VCaP (cell line): ENCODE data around the gene VTI1A.
A peak's percentile ranks its signal among the peaks of the same experiment; 100 is the strongest.

Experiments used
- H3K27ac ChIP-seq: fragments of 450-650 bp; 2 replicates; pipeline ENCODE4 v1.5.1; 2017
- CTCF ChIP-seq: fragments of 450-650 bp; conservative IDR thresholded peaks from 2 replicates; pipeline ENCODE4 v1.5.1; 2017; ENCODE audit warnings: mild to moderate bottlenecking, moderate library complexity

The VTI1A gene

DNA sequence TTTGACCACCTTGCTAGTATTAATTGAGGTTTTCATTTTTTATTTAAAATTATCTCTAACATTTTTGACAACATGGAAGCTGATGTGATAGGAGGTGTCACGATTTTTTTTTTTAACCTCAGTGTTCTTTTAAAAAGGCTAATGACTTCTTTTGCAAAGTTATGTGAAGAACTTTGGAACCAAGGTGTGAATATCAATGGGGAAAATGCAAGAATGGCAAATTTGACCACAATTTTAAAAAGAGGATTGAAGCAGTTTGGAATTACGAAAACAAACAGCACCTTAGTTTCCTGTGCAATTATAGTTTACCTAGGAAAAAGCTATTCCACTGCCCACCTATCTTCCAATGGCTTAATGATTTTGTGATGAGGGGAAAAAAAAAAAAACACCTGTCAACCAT lies 232.4 kb downstream of the VTI1A start:
- no peak for TF ChIP-seq CTCF
- no peak overlapping the region for H3K27ac ChIP-seq

GRCh38 chr10:112680586-112680985 lies 233.6 kb downstream of the VTI1A start:
- no peak overlapping the region for H3K27ac ChIP-seq
- no peak for TF ChIP-seq CTCF

- no peak overlapping the region for H3K27ac ChIP-seq
- TF ChIP-seq CTCF: no peak
Measured at GRCh38 chr10:112687647-112688046, 240.6 kb downstream of the VTI1A start.

GRCh38 chr10:112689327-112690072 lies 242.5 kb downstream of the VTI1A start:
- TF ChIP-seq CTCF: peak; percentile 2; the same call in 1 of the 2 replicates
- H3K27ac ChIP-seq: no peak overlapping the region

DNA sequence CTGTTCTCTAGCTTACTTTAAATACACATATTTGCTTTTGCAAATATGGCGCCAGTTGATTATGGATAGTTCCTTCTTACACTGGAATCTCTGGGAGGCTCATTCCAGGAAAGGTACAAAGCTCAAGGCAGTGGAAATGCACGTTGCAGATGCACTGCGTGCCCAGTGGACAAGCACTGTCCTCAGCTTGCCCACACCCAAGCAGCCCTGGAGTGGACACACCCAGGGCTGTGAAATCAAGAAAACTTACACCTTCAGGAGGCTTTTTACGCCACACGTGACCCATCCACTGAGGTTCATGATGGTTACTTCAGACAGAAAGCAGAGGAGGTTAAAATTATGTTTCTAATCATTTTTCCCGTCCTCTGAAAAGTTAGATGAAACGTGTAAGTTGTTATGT lies 248.5 kb downstream of the VTI1A start:
- TF ChIP-seq CTCF: no peak
- no peak overlapping the region for H3K27ac ChIP-seq

DNA sequence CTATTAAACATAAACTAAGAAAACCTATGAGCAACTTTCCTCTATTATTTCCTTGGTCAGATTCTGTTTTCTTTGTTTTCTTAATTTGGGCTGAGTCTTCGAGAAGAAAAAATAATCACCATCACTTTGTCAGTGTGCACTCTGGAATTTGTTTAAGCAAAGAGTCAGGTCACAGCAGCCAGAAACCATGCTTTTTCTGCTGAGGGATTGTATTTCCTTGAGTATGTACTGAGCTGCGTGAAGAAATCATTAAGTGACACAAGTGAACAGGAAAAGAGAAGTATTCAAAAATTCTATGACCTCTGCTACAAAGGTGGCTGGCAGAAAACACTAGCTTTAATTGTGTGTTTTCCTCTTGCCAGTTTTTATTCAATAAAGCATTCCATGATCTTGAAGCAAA lies 249.6 kb downstream of the VTI1A start:
- TF ChIP-seq CTCF: no peak
- H3K27ac ChIP-seq: no peak overlapping the region

DNA sequence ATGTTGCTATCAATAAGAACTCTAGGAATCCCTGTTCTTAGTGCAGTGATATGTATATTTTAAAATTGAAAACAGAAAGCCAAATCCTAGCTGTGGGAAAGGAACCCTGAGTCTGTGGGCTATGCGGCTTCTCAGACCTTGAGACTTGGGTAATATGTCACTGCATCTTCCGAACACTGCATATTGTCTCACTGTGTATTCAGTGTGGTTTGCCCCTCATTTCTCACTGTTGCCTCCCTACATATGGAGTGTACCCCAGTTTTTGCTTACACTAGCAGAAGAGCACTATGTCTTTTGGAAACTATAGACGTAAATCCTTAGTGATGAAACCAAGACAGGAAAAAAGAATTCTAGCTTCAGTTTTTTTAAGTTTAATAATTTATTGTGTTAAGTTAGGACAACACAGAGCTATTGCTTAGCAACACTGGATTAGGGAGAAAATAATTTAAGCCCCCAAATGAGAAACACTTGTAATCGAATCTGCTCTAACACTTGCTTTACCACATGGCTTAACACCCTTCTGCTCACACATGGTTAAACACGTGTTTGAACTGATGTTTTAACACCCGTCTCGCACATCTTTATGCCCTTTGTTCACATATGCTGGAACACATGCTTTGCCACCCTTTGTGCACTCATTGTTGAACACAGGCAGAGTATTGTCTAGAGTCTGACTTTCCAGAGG lies 251.3 kb downstream of the VTI1A start:
- TF ChIP-seq CTCF: no peak
- H3K27ac ChIP-seq: no peak overlapping the region
